KMS-11 (cell line): ENCODE results near the gene PREP.

Experiments used
- H2AFZ ChIP-seq: fragments of 200-600 bp; sonication (generic); 2 replicates; pipeline ENCODE4 v1.6.1; 2016; ENCODE audit warnings: antibody characterized with exemption, mixed run types, low read depth
- H3K27ac ChIP-seq: fragments of 200-600 bp; sonication (generic); 2 replicates; pipeline ENCODE4 v1.6.1; 2016; ENCODE audit warnings: mild to moderate bottlenecking, mixed run types
- H3K27me3 ChIP-seq: fragments of 200-600 bp; sonication (generic); 2 replicates; pipeline ENCODE4 v1.6.1; 2017; ENCODE audit warnings: mild to moderate bottlenecking, low read depth, mixed run types, moderate library complexity; ENCODE audit not compliant: insufficient read depth
- H3K36me3 ChIP-seq: fragments of 200-600 bp; sonication (generic); 2 replicates; pipeline ENCODE4 v1.6.1; 2017; ENCODE audit warnings: mild to moderate bottlenecking, mixed run types; ENCODE audit not compliant: insufficient read depth
- H3K4me1 ChIP-seq: fragments of 200-600 bp; sonication (generic); 2 replicates; pipeline ENCODE4 v1.6.1; 2016; ENCODE audit warnings: mild to moderate bottlenecking, low read depth, mixed run types; ENCODE audit not compliant: poor library complexity, severe bottlenecking
- H3K4me2 ChIP-seq: fragments of 200-600 bp; sonication (generic); 2 replicates; pipeline ENCODE4 v1.7.0; 2016; ENCODE audit warnings: mild to moderate bottlenecking, mixed run types
- H3K4me3 ChIP-seq: fragments of 200-600 bp; sonication (generic); IDR thresholded peaks from 2 replicates; pipeline ENCODE4 v1.6.1; 2017; ENCODE audit warnings: low read depth, low read length, mixed read lengths; ENCODE audit not compliant: insufficient read depth
- H3K79me2 ChIP-seq: fragments of 200-600 bp; sonication (generic); 2 replicates; pipeline ENCODE4 v1.6.1; 2016; ENCODE audit warnings: low read depth, mixed run types; ENCODE audit not compliant: insufficient read depth
- H3K9ac ChIP-seq: fragments of 200-600 bp; sonication (generic); 2 replicates; pipeline ENCODE4 v1.6.1; 2016; ENCODE audit warnings: mild to moderate bottlenecking, mixed run types
- H4K20me1 ChIP-seq: fragments of 200-600 bp; sonication (generic); 2 replicates; pipeline ENCODE4 v1.6.1; 2016; ENCODE audit warnings: mild to moderate bottlenecking, mixed run types; ENCODE audit not compliant: insufficient read depth
- CTCF ChIP-seq: fragments of 200-600 bp; sonication (generic); conservative IDR thresholded peaks from 2 replicates; pipeline ENCODE4 v1.6.1; 2017; ENCODE audit warnings: low read depth, mild to moderate bottlenecking, antibody characterized with exemption, low read length, moderate library complexity, mixed read lengths

Gene PREP

GRCh38 chr6:105259913-105260889 is 142.7 kb downstream of the PREP start:
- Histone ChIP-seq H3K36me3 (no peaks in the 10 kb centered on the region), H3K27ac (no peak overlapping the region), H2AFZ (no peak overlapping the region), H3K9ac (no peak overlapping the region), H3K4me2 (no peak overlapping the region), H4K20me1 (no peaks in the 10 kb centered on the region), H3K4me3 (no peak overlapping the region), H3K4me1 (no peaks in the 10 kb centered on the region), H3K27me3 (no peaks in the 10 kb centered on the region), H3K79me2 (no peaks in the 10 kb centered on the region)
- TF ChIP-seq CTCF = no peak

- H3K27ac ChIP-seq = no peak overlapping the region
- H3K9ac ChIP-seq = no peak overlapping the region
- no peaks in the 10 kb centered on the region for H3K4me1 ChIP-seq
- H2AFZ ChIP-seq = no peak overlapping the region
- no peaks in the 10 kb centered on the region for H3K36me3 ChIP-seq
- no peaks in the 10 kb centered on the region for H4K20me1 ChIP-seq
- no peak overlapping the region for H3K4me2 ChIP-seq
- no peak for TF ChIP-seq CTCF
- no peak overlapping the region for H3K4me3 ChIP-seq
- H3K79me2 ChIP-seq = no peaks in the 10 kb centered on the region
- H3K27me3 ChIP-seq = no peaks in the 10 kb centered on the region
Measured at GRCh38 chr6:105258816-105259215, 144.1 kb downstream of the PREP start.

- no peaks in the 10 kb centered on the region for H3K36me3 ChIP-seq
- no peak overlapping the region for H2AFZ ChIP-seq
- no peak overlapping the region for H3K4me2 ChIP-seq
- no peaks in the 10 kb centered on the region for H3K4me1 ChIP-seq
- TF ChIP-seq CTCF = no peak
- no peak overlapping the region for H3K9ac ChIP-seq
- no peaks in the 10 kb centered on the region for H4K20me1 ChIP-seq
- no peaks in the 10 kb centered on the region for H3K79me2 ChIP-seq
- H3K4me3 ChIP-seq = no peak overlapping the region
- no peaks in the 10 kb centered on the region for H3K27me3 ChIP-seq
- H3K27ac ChIP-seq = no peak overlapping the region
Measured at GRCh38 chr6:105257340-105257739, 145.5 kb downstream of the PREP start.

- Histone ChIP-seq H2AFZ (no peak overlapping the region), H3K79me2 (no peaks in the 10 kb centered on the region), H3K9ac (no peak overlapping the region), H4K20me1 (no peaks in the 10 kb centered on the region), H3K4me1 (no peaks in the 10 kb centered on the region), H3K36me3 (no peaks in the 10 kb centered on the region), H3K27ac (no peak overlapping the region), H3K4me2 (no peak overlapping the region), H3K4me3 (no peak overlapping the region), H3K27me3 (no peaks in the 10 kb centered on the region)
- TF ChIP-seq CTCF = no peak
Measured at GRCh38 chr6:105256619-105257018, 146.3 kb downstream of the PREP start.
